ENCODE results near the gene TMEM50B.

TMEM50B gene
- long read RNA-seq, transcript TMEM50B-210 (7 exons, 2,375 nt) = major isoform, 106 of 137 reads
- long read RNA-seq, transcript TMEM50B-201 (9 exons, 3,062 nt) = minor isoform, 7 of 137 reads
- long read RNA-seq, partial matches to known transcripts = 0 of 137 reads
- long read RNA-seq, other reads (novel, unspliced or antisense) = 22 of 137 reads

GRCh38 chr21:33479679-33480480 is at the start of gene TMEM50B:
TMEM50B (minus strand) TSS chr21:33479974; CDS start chr21:33468885, 11,089 bp downstream.
- TF ChIP-seq SPI1 (IDR thresholded peaks at IDR 0.05; ENCODE audit: borderline replicate concordance, low read depth) (peak; percentile 33; the same call in 1 of the 2 replicates), REST (IDR thresholded peaks at IDR 0.05; ENCODE audit: insufficient replicate concordance, low read depth) (peak; percentile 49), POLR2AphosphoS5 (IDR thresholded peaks at IDR 0.05; ENCODE audit: low read depth) (peak; percentile 77), GABPA (IDR thresholded peaks at IDR 0.05; ENCODE audit: low read depth) (peak; percentile 35; the same call in 1 of the 2 replicates)
- TF ChIP-seq, protein P1, sequence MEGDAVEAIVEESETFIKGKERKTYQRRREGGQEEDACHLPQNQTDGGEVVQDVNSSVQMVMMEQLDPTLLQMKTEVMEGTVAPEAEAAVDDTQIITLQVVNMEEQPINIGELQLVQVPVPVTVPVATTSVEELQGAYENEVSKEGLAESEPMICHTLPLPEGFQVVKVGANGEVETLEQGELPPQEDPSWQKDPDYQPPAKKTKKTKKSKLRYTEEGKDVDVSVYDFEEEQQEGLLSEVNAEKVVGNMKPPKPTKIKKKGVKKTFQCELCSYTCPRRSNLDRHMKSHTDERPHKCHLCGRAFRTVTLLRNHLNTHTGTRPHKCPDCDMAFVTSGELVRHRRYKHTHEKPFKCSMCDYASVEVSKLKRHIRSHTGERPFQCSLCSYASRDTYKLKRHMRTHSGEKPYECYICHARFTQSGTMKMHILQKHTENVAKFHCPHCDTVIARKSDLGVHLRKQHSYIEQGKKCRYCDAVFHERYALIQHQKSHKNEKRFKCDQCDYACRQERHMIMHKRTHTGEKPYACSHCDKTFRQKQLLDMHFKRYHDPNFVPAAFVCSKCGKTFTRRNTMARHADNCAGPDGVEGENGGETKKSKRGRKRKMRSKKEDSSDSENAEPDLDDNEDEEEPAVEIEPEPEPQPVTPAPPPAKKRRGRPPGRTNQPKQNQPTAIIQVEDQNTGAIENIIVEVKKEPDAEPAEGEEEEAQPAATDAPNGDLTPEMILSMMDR (IDR thresholded peaks at IDR 0.05; ENCODE audit: insufficient read depth, low read length) = peak; percentile 2

DNA sequence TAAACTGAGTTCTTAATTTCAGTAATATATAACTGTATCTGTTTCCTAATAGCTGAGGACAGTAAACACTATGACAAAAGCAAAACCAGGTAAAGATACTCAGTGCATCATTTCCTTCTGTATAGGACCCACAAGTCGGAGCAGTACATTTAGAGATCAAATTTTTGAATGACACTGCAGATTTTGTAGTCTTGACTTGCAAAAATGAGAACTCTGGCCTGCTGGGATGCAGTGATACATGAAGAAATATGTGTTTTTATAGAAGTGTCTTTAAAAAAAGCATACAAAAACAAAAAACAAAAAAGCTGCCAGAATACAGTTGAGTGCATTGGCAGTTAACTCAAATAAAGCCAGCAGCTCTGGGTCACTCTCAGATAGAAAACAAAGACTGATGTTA is 43.2 kb upstream of the TMEM50B start:
- TF ChIP-seq SPI1 (IDR thresholded peaks at IDR 0.05; ENCODE audit: borderline replicate concordance, low read depth) (no peak), REST (IDR thresholded peaks at IDR 0.05; ENCODE audit: insufficient replicate concordance, low read depth) (no peak), GABPA (IDR thresholded peaks at IDR 0.05; ENCODE audit: low read depth) (no peak), POLR2AphosphoS5 (IDR thresholded peaks at IDR 0.05; ENCODE audit: low read depth) (no peak)
- TF ChIP-seq, protein P1 (IDR thresholded peaks at IDR 0.05; ENCODE audit: insufficient read depth, low read length) = no peak
- no peak for DNase-seq (ENCODE audit: low read depth in 1 of 2, low spot score in 1 of 2)
- Histone ChIP-seq H3K4me3 (replicated peaks; ENCODE audit: insufficient read depth, low read length) (no peak overlapping the region), H3K27ac (replicated peaks) (no peak overlapping the region), H3K27me3 (ENCODE audit: insufficient read depth, poor library complexity, severe bottlenecking) (no peaks in the 10 kb centered on the region)

More at GRCh38 chr21:33479679-33480480, at the start of gene TMEM50B:
- H3K27ac ChIP-seq (replicated peaks) = peak within 1 kb of the TSS; percentile 92
- peak within 1 kb of the TSS; percentile 80 for H3K4me3 ChIP-seq (replicated peaks; ENCODE audit: insufficient read depth, low read length)
- no peaks in the 10 kb centered on the region for H3K27me3 ChIP-seq (ENCODE audit: insufficient read depth, poor library complexity, severe bottlenecking)
- peak; percentile 93 to 95 for DNase-seq (ENCODE audit: low read depth in 1 of 2, low spot score in 1 of 2)

GRCh38 chr21:33522297-33522952 is 42.7 kb upstream of the TMEM50B start:
- no peaks in the 10 kb centered on the region for H3K27me3 ChIP-seq (ENCODE audit: insufficient read depth, poor library complexity, severe bottlenecking)
- TF ChIP-seq SPI1 (IDR thresholded peaks at IDR 0.05; ENCODE audit: borderline replicate concordance, low read depth) (no peak), REST (IDR thresholded peaks at IDR 0.05; ENCODE audit: insufficient replicate concordance, low read depth) (no peak), POLR2AphosphoS5 (IDR thresholded peaks at IDR 0.05; ENCODE audit: low read depth) (no peak), GABPA (IDR thresholded peaks at IDR 0.05; ENCODE audit: low read depth) (no peak)
- TF ChIP-seq, protein P1 (IDR thresholded peaks at IDR 0.05; ENCODE audit: insufficient read depth, low read length) = no peak
- DNase-seq (ENCODE audit: low read depth in 1 of 2, low spot score in 1 of 2) = no peak
- no peak overlapping the region for H3K27ac ChIP-seq (replicated peaks)
- H3K4me3 ChIP-seq (replicated peaks; ENCODE audit: insufficient read depth, low read length) = no peak overlapping the region
